Measurements from ENCODE around the gene IQCM. TPM values are rescaled to one million over a fixed set of nuclear protein-coding genes. Genes with fewer than 3 reads are reported as not detected.

IQCM gene
- total and polyA plus RNA-seq, 12 donors: not detected

DNA sequence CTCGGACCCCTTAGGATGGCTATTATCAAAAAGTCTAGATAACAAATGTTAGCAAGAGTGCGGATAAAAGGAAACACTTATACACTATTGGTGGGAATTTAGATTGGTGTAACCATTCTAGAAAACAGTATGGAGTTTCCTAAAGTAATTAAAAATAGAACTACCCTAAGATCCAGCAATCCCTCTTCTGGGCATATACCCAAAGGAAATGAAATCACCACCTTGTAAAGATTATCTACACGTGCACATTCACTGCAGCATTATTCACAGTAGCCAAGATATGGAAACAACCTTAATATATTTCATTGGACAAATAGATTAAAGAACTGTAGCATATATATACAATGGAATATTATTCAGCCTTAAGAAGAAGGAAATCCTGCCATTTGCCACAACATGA lies 462.4 kb downstream of the IQCM start:
- Histone ChIP-seq H3K4me3 (no peak overlapping the region), H3K27me3 (no peaks in the 10 kb centered on the region), H3K27ac (no peak overlapping the region), H3K36me3 (no peaks in the 10 kb centered on the region), H3K4me1 (no peaks in the 10 kb centered on the region), H3K9me3 (peaks cover 0 to 23% (median 5%) of the 10 kb centered on the region in 11 donors)
- no peak for ATAC-seq
- 36 to 50% methylated on average over 3 of the region's 3 CpGs for WGBS, 2 donors
- intact Hi-C loops (cut with DNase I): no loop called here
- no peak for DNase-seq
- TF ChIP-seq, protein P1, sequence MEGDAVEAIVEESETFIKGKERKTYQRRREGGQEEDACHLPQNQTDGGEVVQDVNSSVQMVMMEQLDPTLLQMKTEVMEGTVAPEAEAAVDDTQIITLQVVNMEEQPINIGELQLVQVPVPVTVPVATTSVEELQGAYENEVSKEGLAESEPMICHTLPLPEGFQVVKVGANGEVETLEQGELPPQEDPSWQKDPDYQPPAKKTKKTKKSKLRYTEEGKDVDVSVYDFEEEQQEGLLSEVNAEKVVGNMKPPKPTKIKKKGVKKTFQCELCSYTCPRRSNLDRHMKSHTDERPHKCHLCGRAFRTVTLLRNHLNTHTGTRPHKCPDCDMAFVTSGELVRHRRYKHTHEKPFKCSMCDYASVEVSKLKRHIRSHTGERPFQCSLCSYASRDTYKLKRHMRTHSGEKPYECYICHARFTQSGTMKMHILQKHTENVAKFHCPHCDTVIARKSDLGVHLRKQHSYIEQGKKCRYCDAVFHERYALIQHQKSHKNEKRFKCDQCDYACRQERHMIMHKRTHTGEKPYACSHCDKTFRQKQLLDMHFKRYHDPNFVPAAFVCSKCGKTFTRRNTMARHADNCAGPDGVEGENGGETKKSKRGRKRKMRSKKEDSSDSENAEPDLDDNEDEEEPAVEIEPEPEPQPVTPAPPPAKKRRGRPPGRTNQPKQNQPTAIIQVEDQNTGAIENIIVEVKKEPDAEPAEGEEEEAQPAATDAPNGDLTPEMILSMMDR (IDR thresholded peaks at IDR 0.05): no peak

DNA sequence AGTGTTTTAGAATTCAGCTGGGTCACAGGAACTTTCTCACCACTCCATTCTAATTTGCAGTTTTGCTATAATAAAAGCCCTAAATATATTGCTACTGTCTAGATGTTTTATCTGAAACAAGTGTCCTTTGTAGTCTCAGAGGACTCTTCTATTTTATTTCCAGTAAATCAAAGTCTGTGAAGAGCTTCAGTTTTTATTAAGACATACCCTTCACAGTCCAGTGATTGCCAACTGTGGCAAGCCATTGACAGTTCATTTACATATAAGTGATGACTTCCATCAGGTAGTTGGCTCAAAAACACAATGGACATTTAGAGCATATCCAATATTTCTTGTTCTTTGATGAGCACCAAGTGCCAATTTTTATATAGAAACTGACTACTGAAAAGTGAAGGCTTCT lies 466.1 kb downstream of the IQCM start:
- no peak for ATAC-seq
- no peak overlapping the region for H3K27ac ChIP-seq

DNA sequence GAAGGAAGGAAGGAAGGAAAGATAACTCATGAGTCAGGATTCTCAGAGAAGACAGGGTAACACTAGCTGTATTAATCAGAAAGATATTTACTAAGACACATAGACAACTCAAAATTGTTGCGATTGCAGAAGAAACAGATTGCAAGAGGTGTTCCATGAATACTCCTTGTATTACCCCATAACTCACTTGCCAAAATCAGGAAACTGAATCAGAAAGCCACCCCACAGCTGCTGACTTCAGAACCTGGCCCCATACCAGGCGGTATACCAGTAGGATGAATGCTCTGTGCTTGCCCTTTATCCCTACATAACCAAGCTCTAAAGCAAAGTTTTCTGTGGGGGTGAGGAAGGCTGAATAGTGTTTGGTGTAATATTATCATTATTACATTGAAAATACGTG lies 468.5 kb downstream of the IQCM start:
- Histone ChIP-seq H3K27me3 (no peaks in the 10 kb centered on the region), H3K4me1 (no peaks in the 10 kb centered on the region), H3K36me3 (no peaks in the 10 kb centered on the region), H3K9me3 (no peaks in the 10 kb centered on the region), H3K4me3 (no peak overlapping the region), H3K27ac (no peak overlapping the region)
- 86 to 87% methylated on average over 3 of the region's 3 CpGs for WGBS, 2 donors
- ATAC-seq: no peak
- TF ChIP-seq, protein P1 (IDR thresholded peaks at IDR 0.05): no peak
- DNase-seq: no peak
- intact Hi-C loops (cut with DNase I): no loop called here

More for the DNA sequence above, 466.1 kb downstream of the IQCM start:
- intact Hi-C loops (cut with DNase I): no loop called here
- Histone ChIP-seq H3K36me3 (no peaks in the 10 kb centered on the region), H3K4me3 (no peak overlapping the region), H3K4me1 (no peaks in the 10 kb centered on the region), H3K27me3 (no peaks in the 10 kb centered on the region), H3K9me3 (peaks cover 0 to 15% (median 5%) of the 10 kb centered on the region in 11 donors)
- no peak for DNase-seq
- TF ChIP-seq, protein P1 (IDR thresholded peaks at IDR 0.05): no peak

- Histone ChIP-seq H3K9me3 (no peaks in the 10 kb centered on the region), H3K27ac (no peak overlapping the region), H3K36me3 (no peaks in the 10 kb centered on the region), H3K27me3 (no peaks in the 10 kb centered on the region), H3K4me3 (no peak overlapping the region), H3K4me1 (no peaks in the 10 kb centered on the region)
- WGBS, 2 donors: 87 to 90% methylated on average over 1 of the region's 1 CpG
- DNase-seq (no peak), ATAC-seq (no peak)
- intact Hi-C loops (cut with DNase I): no loop called here
- TF ChIP-seq, protein P1 (IDR thresholded peaks at IDR 0.05): no peak
Measured at GRCh38 chr4:149345424-149345823, 470.2 kb downstream of the IQCM start.
